PFSK-1 (cell line): ENCODE measurements around the gene FNDC3A.

Experiments
- POLR2AphosphoS5 ChIP-seq: IDR thresholded peaks from 2 replicates; pipeline ENCODE4 v1.6.1; 2012; ENCODE audit warnings: low read depth, mild to moderate bottlenecking, control low read depth, low read length, moderate library complexity
- REST ChIP-seq, 2 experiments: IDR thresholded peaks; 2 replicates each; pipeline versions ENCODE4 v1.6.1 to v1.8.0; 2011 to 2012; ENCODE audit warnings: low read depth in 2 of 2, low read length in 2 of 2, control low read depth in 1 of 2, inconsistent platforms in 1 of 2, mild to moderate bottlenecking in 1 of 2, moderate library complexity in 1 of 2; ENCODE audit not compliant: insufficient read depth in 1 of 2

DNA sequence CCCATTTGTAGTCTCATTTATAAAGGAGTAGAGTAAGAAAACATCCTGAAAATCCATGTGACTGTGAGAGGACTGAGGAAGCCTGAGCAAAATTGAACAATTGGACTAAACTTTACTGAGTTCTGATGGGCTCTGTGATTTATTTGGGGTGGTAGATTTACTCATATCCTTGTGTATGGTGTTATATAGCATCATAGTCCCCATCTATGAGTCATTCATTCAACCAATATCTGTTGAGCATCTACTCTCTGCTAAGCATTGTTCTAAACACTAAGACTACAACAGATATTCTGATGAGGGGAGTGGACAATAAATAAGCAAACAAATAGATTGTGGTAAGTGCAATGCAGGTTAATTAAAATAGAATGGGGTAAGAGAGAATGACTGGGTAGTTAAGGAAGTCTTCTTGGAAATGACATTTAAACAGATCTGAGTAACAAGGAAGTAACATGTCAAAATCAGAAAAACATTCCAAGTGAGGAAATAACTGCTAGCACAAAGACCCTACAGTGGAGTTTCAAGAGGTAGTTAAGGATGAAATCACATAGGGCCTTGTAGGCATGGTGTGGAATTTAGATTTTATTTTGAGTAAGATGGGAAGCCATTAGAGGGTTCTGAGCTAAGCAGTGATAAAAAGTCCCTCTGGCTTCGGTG is 208.1 kb downstream of the FNDC3A start:
- no peak for TF ChIP-seq REST (IDR thresholded peaks at IDR 0.05; ENCODE audit: insufficient read depth in 1 of 2, low read depth in 2 of 2, low read length in 2 of 2)
- TF ChIP-seq POLR2AphosphoS5 = no peak
